NCI-H2081 (cell line): ENCODE data around the gene PRKCZ.
A peak's percentile ranks its signal among the peaks of the same experiment; 100 is the strongest.

Source experiments
- DNase-seq, 2 experiments: peaks; one replicate each; lab custom pipeline; 2025; lab: John Stamatoyannopoulos, UW

The PRKCZ gene

DNA sequence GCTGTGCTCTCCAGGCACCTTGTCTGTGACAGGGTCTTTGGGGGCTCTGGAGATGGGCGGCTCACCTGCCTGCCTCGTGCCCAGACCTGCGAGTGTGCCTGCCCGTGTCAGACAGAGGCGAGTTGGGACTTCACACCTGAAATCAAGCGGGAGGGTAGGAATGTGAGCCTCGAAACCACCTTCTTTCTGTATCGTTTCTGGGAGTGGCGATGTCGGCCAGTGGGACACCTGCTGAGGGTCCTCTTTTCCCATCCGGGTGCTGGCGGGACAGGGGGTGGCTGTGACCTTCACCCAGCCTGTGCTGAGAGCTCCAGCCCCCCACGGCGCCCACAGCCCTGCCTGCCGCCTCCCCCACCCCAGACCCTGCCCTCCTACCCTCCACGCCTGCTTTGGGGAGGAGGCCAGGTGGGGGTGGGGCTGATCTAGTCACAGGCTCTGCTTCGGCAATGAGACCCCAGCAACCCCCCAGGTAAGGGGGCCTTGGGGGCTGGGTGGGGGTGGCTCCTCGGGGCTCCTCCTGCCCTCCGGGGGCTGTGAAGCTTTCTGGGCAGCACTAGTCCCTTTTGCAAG lies 160.0 kb downstream of the PRKCZ start:
- no peak for DNase-seq

- DNase-seq = no peak
These were observed 160.6 kb downstream of the PRKCZ start for GRCh38 chr1:2210786-2211185.

DNA sequence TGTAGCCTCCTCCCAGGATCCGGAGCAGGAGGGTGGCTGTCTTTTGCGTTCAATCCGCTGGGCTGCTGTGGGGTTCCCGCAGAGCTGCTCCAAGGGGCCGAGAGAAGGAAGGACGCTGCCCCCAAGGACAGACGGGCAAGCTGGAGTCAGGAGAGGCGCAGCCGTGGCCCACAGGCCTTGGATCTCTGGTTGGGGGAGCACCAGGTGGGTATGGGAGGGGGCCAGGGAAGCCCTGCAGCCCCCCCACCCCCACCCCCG lies 162.0 kb downstream of the PRKCZ start:
- no peak for DNase-seq

DNA sequence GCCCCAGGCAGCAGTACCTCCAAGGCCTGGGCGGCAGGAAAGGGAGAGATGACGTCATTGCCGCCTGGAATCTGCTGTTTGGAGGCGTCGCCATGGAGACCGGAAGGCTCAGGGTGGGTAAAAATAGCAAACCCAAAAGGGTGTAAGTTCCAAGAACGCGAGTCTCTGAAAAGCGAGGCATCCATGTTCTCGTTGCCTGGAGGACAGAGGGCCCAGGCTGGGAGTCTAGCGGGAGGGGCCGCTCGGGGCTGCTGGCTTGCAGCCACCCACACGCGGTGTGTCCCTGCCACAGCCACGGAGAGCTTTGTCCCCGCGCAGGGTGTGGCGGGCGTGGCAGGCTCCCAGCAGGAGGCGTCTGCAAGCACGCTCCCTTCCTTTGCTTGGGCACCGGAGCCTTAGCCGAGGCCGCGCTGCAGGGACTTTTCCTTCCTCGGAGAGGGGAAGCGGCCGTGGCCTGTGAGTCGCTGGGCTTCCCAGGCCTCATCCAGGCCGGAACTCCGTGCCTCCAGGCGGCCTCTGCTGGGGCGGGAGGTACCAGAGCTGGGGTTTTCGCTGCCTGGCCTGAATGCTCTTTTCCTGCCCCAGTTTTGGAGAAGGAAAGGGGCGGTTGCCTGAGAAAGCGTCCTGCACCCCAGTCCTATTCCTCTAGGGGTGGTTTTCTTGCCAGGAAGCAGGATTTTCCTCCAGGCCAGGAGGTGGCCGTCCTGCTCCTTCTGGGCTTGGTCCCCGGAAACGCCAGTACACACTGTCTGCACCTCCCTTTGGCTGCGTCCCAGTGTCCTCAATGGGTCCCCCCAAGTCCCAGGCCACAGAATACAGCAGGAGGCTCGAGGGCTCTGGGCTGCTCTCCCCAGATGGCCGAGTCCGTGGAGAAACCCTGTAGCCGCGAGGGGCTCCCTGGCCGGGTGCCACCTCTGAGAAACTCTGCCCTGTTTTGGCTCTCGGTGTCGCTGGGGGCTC lies 162.6 kb downstream of the PRKCZ start:
- no peak for DNase-seq

- no peak for DNase-seq
These were observed 163.6 kb downstream of the PRKCZ start for GRCh38 chr1:2213576-2214505.

DNA sequence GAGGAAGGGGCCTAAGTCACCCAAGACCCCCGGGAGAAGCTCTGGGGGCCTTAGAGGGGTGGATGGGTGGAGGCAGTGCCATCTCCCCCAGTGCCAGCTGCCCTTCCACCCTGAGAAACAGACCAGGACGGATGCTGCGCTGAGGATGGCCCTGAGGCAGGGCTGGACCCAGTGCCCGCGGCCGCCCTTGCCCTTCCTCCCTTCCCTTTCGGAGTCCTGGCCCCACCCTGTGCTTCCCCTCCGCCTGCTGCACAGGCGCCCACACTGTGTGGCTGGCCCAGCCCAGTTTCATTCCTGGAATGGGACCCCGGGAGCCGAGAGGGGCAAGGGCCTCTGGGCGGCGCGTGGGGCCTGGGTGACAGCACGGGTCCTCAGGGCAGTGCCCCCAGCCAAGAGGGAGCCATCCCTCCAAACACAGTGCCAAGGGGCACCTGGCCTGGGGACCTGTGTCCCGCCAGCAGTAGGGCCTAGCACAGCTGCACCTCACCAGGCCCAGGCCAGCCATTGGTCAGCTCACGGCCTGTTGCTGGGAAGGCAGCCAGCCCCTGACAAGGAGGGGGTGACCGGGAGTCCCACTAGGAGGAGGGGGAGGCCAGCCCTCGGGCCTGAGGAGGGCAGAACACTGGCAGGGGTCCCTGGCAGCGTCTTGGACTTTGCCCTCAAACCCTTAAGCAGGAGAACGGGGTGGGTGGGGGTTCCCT lies 164.5 kb downstream of the PRKCZ start:
- DNase-seq = no peak

DNA sequence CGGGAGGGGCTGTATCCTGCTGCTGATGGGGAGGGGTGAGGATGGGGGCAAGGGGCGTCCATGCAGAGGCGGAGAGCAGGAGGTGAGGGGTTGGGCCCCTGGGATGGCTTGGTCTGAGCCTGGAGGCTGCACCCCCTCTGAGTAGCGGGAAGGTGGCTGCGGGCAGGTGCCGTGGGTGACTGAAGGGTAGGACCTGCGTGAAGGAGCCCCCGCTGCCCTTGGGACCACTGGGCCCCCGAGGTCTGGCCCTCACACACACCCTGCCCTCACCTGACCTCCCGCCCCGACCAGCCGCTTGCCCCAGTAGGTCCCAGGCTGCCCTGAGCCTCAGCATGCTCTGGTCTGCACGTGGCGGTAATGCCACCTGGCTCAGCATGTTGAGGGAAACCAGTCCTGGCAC lies 165.1 kb downstream of the PRKCZ start:
- DNase-seq = no peak

DNA sequence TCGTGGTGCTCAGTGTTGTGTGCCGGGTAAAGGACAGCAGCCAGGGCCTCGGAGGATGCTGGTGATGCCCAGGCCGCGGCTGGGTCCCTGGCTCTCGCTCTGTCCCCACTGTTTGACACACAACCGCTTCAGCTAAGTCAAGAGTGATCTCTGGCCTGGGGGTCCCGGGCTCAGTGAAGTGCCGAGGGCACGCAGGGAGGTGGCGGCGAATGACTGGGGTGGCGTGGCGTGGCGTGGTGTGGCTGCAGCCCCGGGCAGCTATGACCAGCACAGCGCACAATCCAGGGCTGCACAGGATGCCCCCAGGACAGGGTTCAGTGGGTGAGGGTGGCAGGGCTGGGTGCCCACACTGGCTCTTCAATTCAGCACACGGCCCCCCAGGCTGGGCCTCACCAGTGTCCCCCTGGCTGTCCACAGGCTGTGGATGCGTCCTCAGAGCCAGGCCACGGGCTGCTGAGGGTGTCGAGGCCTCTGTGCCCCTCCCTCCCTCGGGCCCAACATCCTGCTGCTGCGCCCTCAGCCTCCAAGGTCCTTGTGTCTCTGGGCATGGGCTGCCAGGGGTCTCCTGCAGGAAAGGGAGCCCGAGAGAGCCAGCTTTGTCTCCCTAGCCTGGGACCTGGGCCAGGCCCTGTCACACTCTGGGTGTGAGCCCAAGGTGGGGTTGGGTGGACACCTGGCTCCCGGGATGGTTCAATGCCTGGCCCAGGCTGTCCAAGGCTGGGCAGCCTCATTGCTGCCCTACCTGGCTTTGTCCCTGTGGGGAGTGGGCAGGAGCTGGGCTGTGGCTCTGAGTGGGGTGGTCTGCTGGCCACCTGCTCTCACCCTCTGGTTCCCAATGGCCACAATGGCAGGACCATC lies 165.9 kb downstream of the PRKCZ start:
- DNase-seq = no peak

DNA sequence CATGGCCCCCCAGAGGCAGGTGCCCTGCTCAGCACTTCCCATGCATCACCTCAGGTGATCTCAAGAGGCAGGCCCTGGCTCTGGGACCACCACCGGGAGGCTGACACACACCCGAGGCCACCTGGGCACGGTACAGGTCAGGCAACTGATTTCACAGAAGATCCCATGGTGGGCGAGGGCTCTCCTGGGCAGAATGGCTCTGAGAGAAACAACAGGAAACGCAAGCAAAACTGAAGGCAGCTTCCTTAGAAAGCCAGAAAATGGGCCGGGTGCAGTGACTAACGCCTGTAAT lies 166.5 kb downstream of the PRKCZ start:
- DNase-seq = no peak

- DNase-seq = no peak
These were observed 171.1 kb downstream of the PRKCZ start for GRCh38 chr1:2221271-2221670.

GRCh38 chr1:2224170-2224584 lies 174.0 kb downstream of the PRKCZ start:
- no peak for DNase-seq

DNA sequence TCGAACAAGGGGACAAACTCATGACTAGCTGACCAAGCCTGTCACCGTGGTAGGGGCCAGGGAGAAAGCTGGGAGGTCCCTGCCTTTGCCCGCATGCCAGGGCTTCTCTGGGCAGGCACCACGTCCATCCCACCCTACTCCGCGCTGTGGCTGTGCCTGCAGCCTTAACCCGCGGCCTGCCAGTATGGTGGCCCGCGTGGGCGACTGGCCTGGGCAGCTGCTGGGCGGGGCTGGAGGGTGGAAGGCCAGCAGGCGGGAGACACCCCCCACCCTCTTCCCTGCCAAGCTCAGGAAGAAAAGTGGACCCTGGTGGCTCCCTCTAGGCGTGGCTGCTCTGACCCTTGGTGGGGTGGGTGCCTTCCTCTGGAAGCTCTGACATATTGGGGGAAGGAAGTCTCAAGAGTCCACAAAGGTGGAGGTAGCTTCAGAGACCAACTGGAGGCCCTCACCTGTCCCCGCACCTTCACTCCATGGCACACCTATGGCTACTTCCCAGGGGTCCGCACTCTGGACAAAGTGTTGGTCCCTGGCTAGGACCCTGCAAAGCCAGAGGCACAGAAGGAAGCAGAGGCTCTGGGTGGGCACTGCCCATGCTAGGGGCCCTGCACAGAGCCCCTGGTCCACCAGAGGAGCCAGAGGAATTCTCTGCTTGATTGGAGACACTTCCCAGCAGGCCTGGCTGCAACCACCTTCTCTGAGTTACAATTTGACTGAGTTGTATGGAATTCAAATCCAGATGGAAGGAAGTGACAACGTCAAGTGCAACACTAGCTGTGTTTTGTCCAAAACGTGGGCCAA lies 174.6 kb downstream of the PRKCZ start:
- DNase-seq = no peak

GRCh38 chr1:2226525-2227345 lies 176.5 kb downstream of the PRKCZ start:
- DNase-seq = no peak

DNA sequence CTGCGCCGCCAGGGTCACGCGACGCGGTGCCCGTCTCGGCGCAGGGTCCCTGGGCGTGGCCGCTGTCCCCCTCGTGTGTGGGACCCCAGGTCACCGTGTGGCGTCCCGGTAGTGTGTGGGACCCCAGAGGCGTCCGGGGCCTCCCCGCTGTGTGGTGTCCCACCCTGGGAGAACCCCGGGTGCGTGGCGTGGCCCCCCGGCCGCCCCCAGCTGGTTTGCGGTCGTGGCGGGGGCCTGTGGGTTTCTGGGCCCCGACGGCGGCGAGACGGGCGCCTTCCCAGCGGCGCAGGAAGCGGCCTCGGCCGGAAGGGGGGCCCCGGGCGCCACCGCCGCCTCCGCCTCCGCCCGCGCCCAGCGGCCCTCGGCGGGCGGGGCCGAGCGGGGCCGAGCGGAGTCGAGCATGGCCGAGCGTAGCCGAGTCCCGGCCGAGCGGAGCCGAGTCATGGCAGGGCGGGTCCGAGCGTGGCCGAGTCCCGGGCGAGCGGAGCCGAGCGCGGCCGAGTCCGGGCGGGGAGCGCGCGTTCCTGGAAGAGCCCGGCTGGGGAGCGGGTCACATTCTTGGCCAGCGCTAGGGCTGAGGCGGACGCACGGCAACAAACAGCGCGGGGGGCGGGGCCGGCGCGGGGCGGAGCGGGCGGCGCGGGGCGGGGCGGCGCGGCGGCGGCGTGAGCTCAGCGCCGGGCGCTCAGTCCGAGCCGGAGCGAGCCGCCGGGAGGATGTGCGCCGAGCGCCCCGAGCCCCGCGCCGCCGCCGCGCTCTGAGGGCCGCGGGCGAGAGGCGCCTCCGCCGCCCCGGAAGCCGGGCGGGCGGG lies 177.3 kb downstream of the PRKCZ start:
- peak; percentile 91 to 96 for DNase-seq

- no peak for DNase-seq
These were observed 178.0 kb downstream of the PRKCZ start, which contains the start of gene SKI for GRCh38 chr1:2228157-2228594. Gene SKI, plus strand, starts transcription at chr1:2228319. Its CDS starts 448 bp downstream, at chr1:2228767.

- DNase-seq = peak in 1 of 2 experiments; percentile 34
These were observed 178.5 kb downstream of the PRKCZ start for GRCh38 chr1:2228694-2229036.

DNA sequence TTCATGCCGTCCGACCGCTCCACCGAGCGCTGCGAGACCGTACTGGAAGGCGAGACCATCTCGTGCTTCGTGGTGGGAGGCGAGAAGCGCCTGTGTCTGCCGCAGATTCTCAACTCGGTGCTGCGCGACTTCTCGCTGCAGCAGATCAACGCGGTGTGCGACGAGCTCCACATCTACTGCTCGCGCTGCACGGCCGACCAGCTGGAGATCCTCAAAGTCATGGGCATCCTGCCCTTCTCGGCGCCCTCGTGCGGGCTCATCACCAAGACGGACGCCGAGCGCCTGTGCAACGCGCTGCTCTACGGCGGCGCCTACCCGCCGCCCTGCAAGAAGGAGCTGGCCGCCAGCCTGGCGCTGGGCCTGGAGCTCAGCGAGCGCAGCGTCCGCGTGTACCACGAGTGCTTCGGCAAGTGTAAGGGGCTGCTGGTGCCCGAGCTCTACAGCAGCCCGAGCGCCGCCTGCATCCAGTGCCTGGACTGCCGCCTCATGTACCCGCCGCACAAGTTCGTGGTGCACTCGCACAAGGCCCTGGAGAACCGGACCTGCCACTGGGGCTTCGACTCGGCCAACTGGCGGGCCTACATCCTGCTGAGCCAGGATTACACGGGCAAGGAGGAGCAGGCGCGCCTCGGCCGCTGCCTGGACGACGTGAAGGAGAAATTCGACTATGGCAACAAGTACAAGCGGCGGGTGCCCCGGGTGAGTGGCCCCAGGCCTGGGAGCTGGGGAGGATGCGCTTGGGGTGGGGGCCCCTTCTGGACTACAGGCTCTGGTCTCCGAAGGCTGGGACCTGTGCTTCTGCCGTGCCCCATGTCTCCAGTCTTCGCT lies 179.0 kb downstream of the PRKCZ start:
- peak in 1 of 2 experiments; percentile 59 for DNase-seq
